LNCaP clone FGC (cell line): ENCODE measurements around the gene SPP1.

Experiments
- DNase-seq: peaks from one replicate; pipeline ENCODE4 v3.0.0-alpha.2; 2011; ENCODE audit warnings: low read depth
- H3K4me3 ChIP-seq: 2 replicates; pipeline ENCODE4 v1.5.1; 2011; ENCODE audit warnings: mild to moderate bottlenecking, low read depth, low read length, control low read depth
- CTCF ChIP-seq: IDR thresholded peaks from 2 replicates; pipeline ENCODE4 v1.5.1; 2012; ENCODE audit warnings: mild to moderate bottlenecking; ENCODE audit not compliant: control insufficient read depth, insufficient read depth; ENCODE audit errors: extremely low read depth

The SPP1 gene

DNA sequence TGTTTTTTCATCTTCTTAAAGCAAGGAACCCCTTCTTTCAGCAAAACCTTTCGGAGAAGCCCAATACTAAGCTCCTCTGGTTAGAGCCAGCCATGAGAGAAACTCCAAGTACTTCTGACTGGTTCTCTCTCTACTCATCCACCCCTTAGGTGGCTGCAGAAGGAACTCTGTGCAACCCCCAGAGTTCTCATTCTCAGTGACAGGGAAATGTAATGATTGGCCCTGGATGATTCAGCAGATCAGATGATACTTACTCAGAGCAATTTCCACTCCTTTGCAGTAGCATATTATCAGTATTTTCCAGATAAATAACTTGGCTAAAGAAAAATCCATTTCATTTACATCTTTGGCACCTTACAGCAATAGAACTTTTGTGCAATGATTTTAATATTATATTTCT, 3.2 kb downstream of the SPP1 start:
- no peak for DNase-seq
- no peak for TF ChIP-seq CTCF
- H3K4me3 ChIP-seq, result no peak overlapping the region

- no peak overlapping the region for H3K4me3 ChIP-seq
- no peak for TF ChIP-seq CTCF
- DNase-seq, result no peak
These were observed 4.3 kb downstream of the SPP1 start for GRCh38 chr4:87979810-87980209.

GRCh38 chr4:87981486-87981885, 6.0 kb downstream of the SPP1 start:
- TF ChIP-seq CTCF, result no peak
- no peak for DNase-seq
- no peak overlapping the region for H3K4me3 ChIP-seq

DNA sequence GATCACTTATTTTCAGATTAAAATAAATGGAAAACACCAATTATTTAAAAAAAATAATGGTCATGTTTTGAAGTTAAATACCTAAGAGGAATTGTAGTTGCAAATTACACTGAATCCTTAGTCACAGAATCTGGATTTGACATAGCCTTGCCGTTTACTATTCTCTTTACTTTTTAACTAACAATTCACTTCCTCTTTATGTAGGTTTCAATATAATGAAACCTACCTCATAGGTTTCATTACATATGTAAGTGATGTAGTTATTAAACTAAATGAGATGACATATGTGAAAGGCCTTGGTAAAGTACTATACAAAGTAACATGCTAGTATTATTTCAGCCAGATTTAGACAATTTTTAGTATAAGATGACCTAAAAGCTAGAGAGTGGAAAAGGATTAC, 6.5 kb downstream of the SPP1 start:
- TF ChIP-seq CTCF, result no peak
- no peak for DNase-seq
- no peak overlapping the region for H3K4me3 ChIP-seq

- no peak for TF ChIP-seq CTCF
- DNase-seq, result no peak
- no peak overlapping the region for H3K4me3 ChIP-seq
These were observed 7.0 kb downstream of the SPP1 start for GRCh38 chr4:87982446-87983010.

GRCh38 chr4:87983996-87984395, 8.5 kb downstream of the SPP1 start:
- no peak overlapping the region for H3K4me3 ChIP-seq
- TF ChIP-seq CTCF, result no peak
- no peak for DNase-seq
